BLaER1 (cell line): ENCODE measurements around the gene SET.

Source experiments
- H3K27ac ChIP-seq: shearing (Covaris generic); formaldehyde crosslinking; 2 replicates; pipeline ENCODE4 v1.8.1; 2022
- H3K27me3 ChIP-seq: shearing (Covaris generic); formaldehyde crosslinking; 2 replicates; pipeline ENCODE4 v1.8.1; 2022
- H3K36me3 ChIP-seq: shearing (Covaris generic); formaldehyde crosslinking; 2 replicates; pipeline ENCODE4 v1.8.1; 2022
- H3K4me1 ChIP-seq: shearing (Covaris generic); formaldehyde crosslinking; 2 replicates; pipeline ENCODE4 v1.8.1; 2022
- H3K4me2 ChIP-seq: shearing (Covaris generic); formaldehyde crosslinking; 2 replicates; pipeline ENCODE4 v1.8.1; 2022
- H3K4me3 ChIP-seq: shearing (Covaris generic); formaldehyde crosslinking; 2 replicates; pipeline ENCODE4 v1.8.1; 2022
- H3K9ac ChIP-seq: shearing (Covaris generic); formaldehyde crosslinking; 2 replicates; pipeline ENCODE4 v1.8.1; 2022
- H3K9me3 ChIP-seq: shearing (Covaris generic); formaldehyde crosslinking; 2 replicates; pipeline ENCODE4 v1.8.1; 2022
- H4K20me1 ChIP-seq: shearing (Covaris generic); formaldehyde crosslinking; 2 replicates; pipeline ENCODE4 v1.8.1; 2022
- Cebpa-rat ChIP-seq: shearing (Covaris generic); IDR thresholded peaks from 2 replicates; pipeline ENCODE4 v1.8.1; 2022

The SET gene

GRCh38 chr9:128733256-128733655 lies 44.2 kb downstream of the SET start:
- Histone ChIP-seq H4K20me1 (no peaks in the 10 kb centered on the region), H3K9me3 (no peaks in the 10 kb centered on the region), H3K27me3 (no peaks in the 10 kb centered on the region), H3K4me2 (no peak overlapping the region), H3K4me1 (peaks cover 22% of the 10 kb centered on the region), H3K4me3 (no peak overlapping the region), H3K27ac (no peak overlapping the region), H3K9ac (no peak overlapping the region), H3K36me3 (peaks cover 52% of the 10 kb centered on the region)
- no peak for TF ChIP-seq Cebpa-rat

GRCh38 chr9:128735373-128735772 lies 46.4 kb downstream of the SET start:
- peaks cover 65% of the 10 kb centered on the region for H3K36me3 ChIP-seq
- H3K4me2 ChIP-seq: no peak overlapping the region
- H3K9me3 ChIP-seq: no peaks in the 10 kb centered on the region
- H3K9ac ChIP-seq: no peak overlapping the region
- no peaks in the 10 kb centered on the region for H3K27me3 ChIP-seq
- H4K20me1 ChIP-seq: no peaks in the 10 kb centered on the region
- 0 out of 2 replicates have a peak, but pooled peaks cover 1% of the 10 kb centered on the region for H3K4me1 ChIP-seq
- H3K4me3 ChIP-seq: no peak overlapping the region
- no peak for TF ChIP-seq Cebpa-rat
- no peak overlapping the region for H3K27ac ChIP-seq

GRCh38 chr9:128742401-128742800 lies 53.4 kb downstream of the SET start:
- Histone ChIP-seq H3K9ac (no peak overlapping the region), H3K9me3 (no peaks in the 10 kb centered on the region), H3K4me3 (no peak overlapping the region), H3K27me3 (no peaks in the 10 kb centered on the region), H3K4me2 (no peak overlapping the region), H4K20me1 (no peaks in the 10 kb centered on the region), H3K4me1 (no peaks in the 10 kb centered on the region), H3K36me3 (peaks cover 62% of the 10 kb centered on the region), H3K27ac (no peak overlapping the region)
- no peak for TF ChIP-seq Cebpa-rat

- Histone ChIP-seq H3K36me3 (peaks cover 70% of the 10 kb centered on the region), H3K9ac (no peak overlapping the region), H4K20me1 (no peaks in the 10 kb centered on the region), H3K27me3 (no peaks in the 10 kb centered on the region), H3K27ac (no peak overlapping the region), H3K4me1 (no peaks in the 10 kb centered on the region), H3K4me3 (no peak overlapping the region), H3K9me3 (no peaks in the 10 kb centered on the region), H3K4me2 (no peak overlapping the region)
- TF ChIP-seq Cebpa-rat: no peak
Measured at GRCh38 chr9:128743421-128743820, 54.4 kb downstream of the SET start.
